Smooth muscle cell (in vitro differentiated cells): ENCODE data around the gene CYP4F12. TPM values are rescaled to one million over a fixed set of nuclear protein-coding genes. Genes with fewer than 3 reads are reported as not detected.

Experiments used
- DNase-seq: peaks from one replicate; lab custom pipeline; 2025; ENCODE audit not compliant: unreplicated experiment; lab: John Stamatoyannopoulos, UW
- H2AFZ ChIP-seq: fragments of 200-600 bp; sonication (generic); 2 replicates; pipeline ENCODE4 v1.6.0; 2016; ENCODE audit warnings: antibody characterized with exemption, low read depth, mild to moderate bottlenecking
- H3F3A ChIP-seq: fragments of 200-600 bp; sonication (generic); 2 replicates; pipeline ENCODE4 v1.6.0; 2017; ENCODE audit warnings: antibody characterized with exemption, low read depth
- H3K27ac ChIP-seq: fragments of 200-600 bp; sonication (generic); 2 replicates; pipeline ENCODE4 v1.5.1; 2016; ENCODE audit warnings: low read depth, mild to moderate bottlenecking
- H3K27me3 ChIP-seq: fragments of 200-600 bp; sonication (generic); 2 replicates; pipeline ENCODE4 v1.6.1; 2016; ENCODE audit warnings: low read depth, mild to moderate bottlenecking
- H3K36me3 ChIP-seq: fragments of 200-600 bp; sonication (generic); 2 replicates; pipeline ENCODE4 v1.5.1; 2016; ENCODE audit warnings: low read depth
- H3K4me1 ChIP-seq: fragments of 200-600 bp; sonication (generic); 2 replicates; pipeline ENCODE4 v1.5.1; 2016; ENCODE audit warnings: low read depth
- H3K4me2 ChIP-seq: fragments of 200-600 bp; sonication (generic); 2 replicates; pipeline ENCODE4 v1.6.0; 2016; ENCODE audit warnings: mild to moderate bottlenecking
- H3K4me3 ChIP-seq: fragments of 200-600 bp; sonication (generic); 2 replicates; pipeline ENCODE4 v1.5.1; 2016; ENCODE audit warnings: mild to moderate bottlenecking
- H3K79me2 ChIP-seq: fragments of 200-600 bp; sonication (generic); 2 replicates; pipeline ENCODE4 v1.6.0; 2016; ENCODE audit warnings: low read depth, mild to moderate bottlenecking
- H3K9ac ChIP-seq: fragments of 200-600 bp; sonication (generic); 2 replicates; pipeline ENCODE4 v1.6.0; 2016; ENCODE audit warnings: low read depth
- H3K9me3 ChIP-seq: fragments of 200-600 bp; sonication (generic); replicated peaks from 2 replicates; pipeline ENCODE4 v1.5.1; 2016; ENCODE audit warnings: low read depth
- H4K20me1 ChIP-seq: fragments of 200-600 bp; sonication (generic); 2 replicates; pipeline ENCODE4 v1.6.0; 2016; ENCODE audit warnings: low read depth
- WGBS: methylation state at CpG from one replicate; pipeline ENCODE4 v1.1.7; 2016; ENCODE audit warnings: low lambda C conversion rate; 5-methylcytosine and 5-hydroxymethylcytosine counted together
- polyA plus RNA-seq: library from polyadenylated mRNA; unstranded; fragments of >200 nt; fragmentation: Nextera tagmentation; extraction: Ambion mirVana; gene quantifications from 2 replicates; pipeline ENCODE4 v1.2.1, GENCODE V29; 2016
- total RNA-seq: library from RNA; depleted of rRNA; stranded (reverse); fragments of >200 nt; gene quantifications from 2 replicates; pipeline ENCODE4 v1.2.3, GENCODE V29; 2014
- TF ChIP-seq, protein P1 (sequence below): fragments of 200-600 bp; sonication (generic); IDR thresholded peaks from 2 replicates; pipeline ENCODE4 v1.5.1; 2017; ENCODE audit warnings: borderline replicate concordance, mild to moderate bottlenecking, antibody characterized with exemption; ENCODE audit not compliant: insufficient read depth, poor library complexity, severe bottlenecking

The CYP4F12 gene, protein sequence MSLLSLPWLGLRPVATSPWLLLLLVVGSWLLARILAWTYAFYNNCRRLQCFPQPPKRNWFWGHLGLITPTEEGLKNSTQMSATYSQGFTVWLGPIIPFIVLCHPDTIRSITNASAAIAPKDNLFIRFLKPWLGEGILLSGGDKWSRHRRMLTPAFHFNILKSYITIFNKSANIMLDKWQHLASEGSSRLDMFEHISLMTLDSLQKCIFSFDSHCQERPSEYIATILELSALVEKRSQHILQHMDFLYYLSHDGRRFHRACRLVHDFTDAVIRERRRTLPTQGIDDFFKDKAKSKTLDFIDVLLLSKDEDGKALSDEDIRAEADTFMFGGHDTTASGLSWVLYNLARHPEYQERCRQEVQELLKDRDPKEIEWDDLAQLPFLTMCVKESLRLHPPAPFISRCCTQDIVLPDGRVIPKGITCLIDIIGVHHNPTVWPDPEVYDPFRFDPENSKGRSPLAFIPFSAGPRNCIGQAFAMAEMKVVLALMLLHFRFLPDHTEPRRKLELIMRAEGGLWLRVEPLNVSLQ
- total RNA-seq (not detected in 2 replicates), polyA plus RNA-seq (not detected in 2 replicates)

DNA sequence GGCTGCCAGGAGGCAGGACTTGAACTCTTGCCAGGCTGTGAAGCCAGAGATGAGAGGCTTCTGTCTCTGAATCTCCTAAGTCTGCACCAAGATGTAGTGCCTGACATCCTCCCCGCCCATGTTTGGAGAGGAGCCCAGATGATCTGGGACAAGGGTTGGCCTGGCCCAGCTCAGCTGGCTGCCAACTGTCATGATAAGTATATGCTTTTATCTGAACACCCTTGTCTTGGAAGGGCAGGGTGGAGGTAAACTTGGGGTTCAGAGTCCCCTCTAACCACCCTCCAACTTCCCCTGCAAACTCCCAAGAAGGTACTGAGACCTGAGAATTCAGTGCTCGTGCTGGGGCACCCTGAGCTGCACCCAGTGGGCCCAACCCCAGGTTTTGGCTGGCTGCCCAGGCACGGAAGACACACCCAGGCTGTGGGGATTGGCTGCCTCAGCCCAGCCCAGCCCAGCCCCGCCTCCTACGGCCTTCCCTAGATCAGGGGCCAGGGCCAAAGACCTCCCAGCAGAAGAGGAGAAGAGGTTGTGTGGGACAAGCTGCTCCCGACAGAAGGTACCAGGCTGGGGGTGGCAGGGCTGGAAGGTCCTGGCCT lies at the start of gene CYP4F12:
Gene CYP4F12 (plus strand): TSS at position 508 of the 596 bp plus-strand sequence. CDS start 443 bp downstream, outside the sequence.
- no peaks in the 10 kb centered on the region for H3K36me3 ChIP-seq
- no peak within 1 kb of the TSS for H3K4me3 ChIP-seq
- H3K79me2 ChIP-seq: no peaks in the 10 kb centered on the region
- TF ChIP-seq, protein P1, sequence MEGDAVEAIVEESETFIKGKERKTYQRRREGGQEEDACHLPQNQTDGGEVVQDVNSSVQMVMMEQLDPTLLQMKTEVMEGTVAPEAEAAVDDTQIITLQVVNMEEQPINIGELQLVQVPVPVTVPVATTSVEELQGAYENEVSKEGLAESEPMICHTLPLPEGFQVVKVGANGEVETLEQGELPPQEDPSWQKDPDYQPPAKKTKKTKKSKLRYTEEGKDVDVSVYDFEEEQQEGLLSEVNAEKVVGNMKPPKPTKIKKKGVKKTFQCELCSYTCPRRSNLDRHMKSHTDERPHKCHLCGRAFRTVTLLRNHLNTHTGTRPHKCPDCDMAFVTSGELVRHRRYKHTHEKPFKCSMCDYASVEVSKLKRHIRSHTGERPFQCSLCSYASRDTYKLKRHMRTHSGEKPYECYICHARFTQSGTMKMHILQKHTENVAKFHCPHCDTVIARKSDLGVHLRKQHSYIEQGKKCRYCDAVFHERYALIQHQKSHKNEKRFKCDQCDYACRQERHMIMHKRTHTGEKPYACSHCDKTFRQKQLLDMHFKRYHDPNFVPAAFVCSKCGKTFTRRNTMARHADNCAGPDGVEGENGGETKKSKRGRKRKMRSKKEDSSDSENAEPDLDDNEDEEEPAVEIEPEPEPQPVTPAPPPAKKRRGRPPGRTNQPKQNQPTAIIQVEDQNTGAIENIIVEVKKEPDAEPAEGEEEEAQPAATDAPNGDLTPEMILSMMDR: no peak
- no peaks in the 10 kb centered on the region for H4K20me1 ChIP-seq
- peaks cover 4% of the 10 kb centered on the region for H3K9me3 ChIP-seq
- no peak within 1 kb of the TSS for H3K4me2 ChIP-seq
- no peak within 1 kb of the TSS for H2AFZ ChIP-seq
- no peaks in the 10 kb centered on the region for H3F3A ChIP-seq
- no peak within 1 kb of the TSS for H3K27ac ChIP-seq
- no peaks in the 10 kb centered on the region for H3K27me3 ChIP-seq
- no peak for DNase-seq
- 51% methylated on average over 6 of the region's 6 CpGs for WGBS
- no peaks in the 10 kb centered on the region for H3K4me1 ChIP-seq
- no peak within 1 kb of the TSS for H3K9ac ChIP-seq

DNA sequence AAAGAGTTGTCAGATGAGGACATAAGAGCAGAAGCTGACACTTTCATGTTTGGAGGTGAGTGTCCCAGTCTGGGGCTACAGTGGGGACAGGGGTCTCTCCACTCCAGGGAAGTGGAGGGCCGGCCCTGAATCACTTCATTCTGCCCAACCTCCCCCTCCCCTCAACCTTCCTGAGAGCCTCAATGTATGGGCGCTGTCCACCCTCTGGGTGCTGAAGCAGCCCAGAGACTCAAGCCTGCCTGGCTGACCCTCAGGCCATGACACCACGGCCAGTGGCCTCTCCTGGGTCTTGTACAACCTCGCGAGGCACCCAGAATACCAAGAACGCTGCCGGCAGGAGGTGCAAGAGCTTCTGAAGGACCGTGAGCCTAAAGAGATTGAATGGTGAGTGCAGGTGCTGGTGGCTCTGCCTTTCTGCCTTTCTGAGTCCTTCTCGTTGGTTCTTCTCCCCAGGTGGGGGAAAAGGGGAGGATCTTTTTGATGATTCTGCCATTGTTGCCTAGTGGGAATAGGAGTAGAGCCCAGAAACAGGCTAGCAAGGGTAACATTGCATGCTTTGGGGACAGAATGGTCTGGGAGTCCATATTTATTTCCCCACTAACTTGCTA lies 49.1 kb upstream of the CYP4F12 start:
- no peak for DNase-seq
- Histone ChIP-seq H3K9ac (no peak overlapping the region), H4K20me1 (no peaks in the 10 kb centered on the region), H3K27ac (no peak overlapping the region), H3K36me3 (no peaks in the 10 kb centered on the region), H3K79me2 (no peaks in the 10 kb centered on the region), H3K4me2 (no peak overlapping the region), H3K4me3 (no peak overlapping the region), H3K27me3 (no peaks in the 10 kb centered on the region), H3F3A (no peaks in the 10 kb centered on the region), H3K4me1 (no peaks in the 10 kb centered on the region), H3K9me3 (no peaks in the 10 kb centered on the region), H2AFZ (no peak overlapping the region)
- WGBS: 59% methylated on average over 9 of the region's 9 CpGs
- TF ChIP-seq, protein P1: no peak

DNA sequence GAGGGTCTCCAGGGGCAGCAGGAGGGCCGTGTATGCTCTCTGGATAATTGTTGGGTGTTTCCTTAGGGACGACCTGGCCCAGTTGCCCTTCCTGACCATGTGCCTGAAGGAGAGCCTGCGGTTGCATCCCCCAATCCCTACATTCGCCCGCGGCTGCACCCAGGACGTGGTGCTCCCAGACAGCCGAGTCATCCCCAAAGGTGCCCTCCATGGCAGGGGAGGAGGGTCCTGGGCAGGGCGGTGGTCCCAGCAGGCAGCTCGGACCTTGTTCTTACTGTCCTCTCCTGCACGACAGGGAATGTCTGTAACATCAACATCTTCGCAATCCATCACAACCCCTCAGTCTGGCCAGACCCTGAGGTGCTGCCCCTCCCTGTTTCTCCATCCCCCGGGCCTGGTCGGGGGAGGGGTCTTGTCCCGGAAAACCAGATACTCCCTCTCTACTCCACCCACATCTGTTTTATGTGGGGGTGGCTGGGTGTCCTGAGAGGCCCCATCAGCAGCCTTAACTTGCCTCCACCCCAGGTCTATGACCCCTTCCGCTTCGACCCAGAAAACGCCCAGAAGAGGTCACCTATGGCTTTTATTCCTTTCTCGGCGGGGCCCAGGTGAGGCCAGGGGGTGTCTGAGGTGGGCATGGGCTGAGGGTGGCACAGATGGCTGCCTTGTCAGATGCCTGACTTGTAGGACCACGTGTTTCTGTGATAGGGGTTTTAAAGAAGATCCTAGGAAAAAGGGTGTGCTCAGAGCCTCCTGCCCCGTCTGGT lies 44.5 kb upstream of the CYP4F12 start:
- no peak overlapping the region for H3K27ac ChIP-seq
- 73% methylated on average over 22 of the region's 22 CpGs for WGBS
- TF ChIP-seq, protein P1: no peak
- no peak overlapping the region for H3K4me2 ChIP-seq
- no peaks in the 10 kb centered on the region for H3K4me1 ChIP-seq
- no peaks in the 10 kb centered on the region for H3K36me3 ChIP-seq
- H3F3A ChIP-seq: no peaks in the 10 kb centered on the region
- no peaks in the 10 kb centered on the region for H3K79me2 ChIP-seq
- no peaks in the 10 kb centered on the region for H4K20me1 ChIP-seq
- H3K27me3 ChIP-seq: no peaks in the 10 kb centered on the region
- H3K4me3 ChIP-seq: no peak overlapping the region
- no peak overlapping the region for H3K9ac ChIP-seq
- H2AFZ ChIP-seq: no peak overlapping the region
- H3K9me3 ChIP-seq: peaks cover 7% of the 10 kb centered on the region
- no peak for DNase-seq
